Urinary bladder (tissue), 4 donors: ENCODE results near the gene MAIP1. TPM values are rescaled to one million over a fixed set of nuclear protein-coding genes. Genes with fewer than 3 reads are reported as not detected.
"Not testable (repeated sequence)": the region's sequence is repeated elsewhere in the genome, so short reads cannot be mapped to it uniquely, and the experiment has no call there.

ENCODE experiments used
- DNase-seq: peaks from one replicate; pipeline ENCODE4 v3.0.0-alpha.2; 2015; ENCODE audit errors: extremely low spot score
- H3K27ac ChIP-seq: one replicate; pipeline ENCODE4 v1.5.1; 2013; ENCODE audit warnings: low read depth, mild to moderate bottlenecking, moderate library complexity
- H3K36me3 ChIP-seq: one replicate; pipeline ENCODE4 v1.6.1; 2013; ENCODE audit warnings: mild to moderate bottlenecking, moderate library complexity; ENCODE audit not compliant: insufficient read depth
- H3K4me1 ChIP-seq: one replicate; pipeline ENCODE4 v1.6.1; 2013; ENCODE audit warnings: mild to moderate bottlenecking, moderate library complexity; ENCODE audit not compliant: insufficient read depth
- H3K4me3 ChIP-seq: one replicate; pipeline ENCODE4 v1.5.1; 2013; ENCODE audit warnings: low read depth, low read length
- WGBS: extraction: QIAGEN DNeasy Blood & Tissue Kit; methylation state at CpG from one replicate; pipeline ENCODE4 v1.1.7; 2013; 5-methylcytosine and 5-hydroxymethylcytosine counted together
- polyA plus RNA-seq: library from polyadenylated mRNA; stranded (reverse); fragments of 200-250 nt; gene quantifications from one replicate; pipeline ENCODE4 v1.2.3, GENCODE V29; 2013
- total RNA-seq: library from RNA; depleted of rRNA; stranded (reverse); fragments of >200 nt; gene quantifications from one replicate; pipeline ENCODE4 v1.2.3, GENCODE V29; 2014
- donor health status: healthy with polysubstance abuse.
- donor health status: healthy.

The MAIP1 gene, protein sequence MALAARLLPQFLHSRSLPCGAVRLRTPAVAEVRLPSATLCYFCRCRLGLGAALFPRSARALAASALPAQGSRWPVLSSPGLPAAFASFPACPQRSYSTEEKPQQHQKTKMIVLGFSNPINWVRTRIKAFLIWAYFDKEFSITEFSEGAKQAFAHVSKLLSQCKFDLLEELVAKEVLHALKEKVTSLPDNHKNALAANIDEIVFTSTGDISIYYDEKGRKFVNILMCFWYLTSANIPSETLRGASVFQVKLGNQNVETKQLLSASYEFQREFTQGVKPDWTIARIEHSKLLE
- total RNA-seq (14.4 TPM), polyA plus RNA-seq (18.5 TPM)

DNA sequence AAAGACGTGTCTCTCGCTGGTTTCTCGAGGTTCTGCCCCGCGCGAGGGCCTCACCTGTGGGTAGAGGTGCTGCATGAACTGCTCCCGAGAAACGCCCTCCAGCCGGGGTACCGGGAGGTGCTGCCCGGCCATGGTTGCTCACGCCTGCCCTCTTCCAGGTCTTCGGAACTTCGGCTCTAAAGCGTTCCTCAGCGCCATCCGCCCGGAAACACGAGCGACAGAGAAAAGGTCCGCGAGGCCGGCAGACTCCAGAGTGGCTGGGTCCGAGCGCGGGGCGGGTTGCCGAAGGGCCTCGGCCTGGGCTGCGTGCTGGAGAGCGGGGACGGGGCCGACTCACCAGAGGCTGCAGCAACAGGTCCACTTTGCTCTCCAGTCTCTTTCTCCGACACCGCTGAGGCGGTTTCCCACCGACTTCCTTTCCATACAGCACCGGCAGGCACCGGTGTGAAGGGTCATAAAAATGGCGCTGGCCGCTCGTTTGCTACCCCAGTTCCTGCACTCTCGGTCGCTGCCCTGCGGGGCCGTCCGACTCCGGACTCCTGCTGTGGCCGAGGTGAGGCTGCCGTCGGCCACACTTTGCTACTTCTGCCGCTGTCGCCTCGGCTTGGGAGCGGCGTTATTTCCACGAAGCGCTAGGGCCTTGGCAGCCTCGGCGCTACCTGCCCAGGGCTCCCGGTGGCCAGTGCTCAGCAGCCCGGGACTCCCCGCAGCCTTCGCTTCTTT, at the start of gene MAIP1, which contains the start of gene TYW5:
TSS of gene MAIP1 (plus strand) at position 244 of the 723 bp plus-strand sequence. CDS start at position 461, 217 bp downstream.
TSS of gene TYW5 (minus strand) at position 153 of the 723 bp plus-strand sequence. CDS start at position 132, 21 bp downstream.
- Histone ChIP-seq H3K27ac (peak within 1 kb of the TSS; percentile 77), H3K36me3 (peaks cover 2% of the 10 kb centered on the region), H3K4me3 (peak within 1 kb of the TSS; percentile 95), H3K4me1 (no peaks in the 10 kb centered on the region)
- peak; percentile 74 for DNase-seq
- under 1% methylated on average over 64 of the region's 64 CpGs for WGBS

DNA sequence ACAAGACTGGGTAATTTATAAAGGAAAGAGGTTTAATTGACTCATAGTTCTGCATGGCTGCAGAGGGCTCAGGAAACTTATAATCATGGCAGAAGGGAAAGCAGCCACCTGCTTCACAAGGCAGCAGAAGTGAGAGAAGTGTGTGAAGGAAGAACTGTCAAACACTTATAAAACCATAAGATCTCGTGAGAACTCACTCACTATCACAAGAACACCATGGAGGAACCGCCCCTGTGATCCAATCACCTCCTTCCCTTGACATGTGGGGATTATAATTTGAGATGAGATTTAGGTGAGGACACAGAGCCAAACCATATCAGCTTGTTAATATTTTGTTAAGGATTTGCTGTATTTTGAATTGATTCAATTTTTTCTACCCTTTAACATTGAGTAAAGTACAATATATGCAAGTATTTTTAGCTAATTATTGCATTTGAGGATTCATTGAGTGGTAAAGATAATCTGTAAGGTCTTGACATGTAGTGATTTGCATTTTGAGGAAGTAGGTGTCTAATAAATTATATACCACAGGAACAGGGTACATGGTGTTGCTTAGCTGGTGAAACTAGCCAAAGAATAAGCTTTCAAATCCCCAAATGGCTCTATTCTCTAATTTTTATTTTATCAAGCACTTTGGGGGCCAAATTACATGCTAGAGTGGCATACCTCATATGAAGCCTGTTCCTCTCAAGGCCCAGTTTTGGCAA, 48.2 kb upstream of the MAIP1 start:
- 57% methylated on average over 2 of the region's 2 CpGs for WGBS
- H3K4me3 ChIP-seq: no peak overlapping the region
- no peaks in the 10 kb centered on the region for H3K36me3 ChIP-seq
- H3K4me1 ChIP-seq: peaks cover 1% of the 10 kb centered on the region
- no peak for DNase-seq
- H3K27ac ChIP-seq: no peak overlapping the region

DNA sequence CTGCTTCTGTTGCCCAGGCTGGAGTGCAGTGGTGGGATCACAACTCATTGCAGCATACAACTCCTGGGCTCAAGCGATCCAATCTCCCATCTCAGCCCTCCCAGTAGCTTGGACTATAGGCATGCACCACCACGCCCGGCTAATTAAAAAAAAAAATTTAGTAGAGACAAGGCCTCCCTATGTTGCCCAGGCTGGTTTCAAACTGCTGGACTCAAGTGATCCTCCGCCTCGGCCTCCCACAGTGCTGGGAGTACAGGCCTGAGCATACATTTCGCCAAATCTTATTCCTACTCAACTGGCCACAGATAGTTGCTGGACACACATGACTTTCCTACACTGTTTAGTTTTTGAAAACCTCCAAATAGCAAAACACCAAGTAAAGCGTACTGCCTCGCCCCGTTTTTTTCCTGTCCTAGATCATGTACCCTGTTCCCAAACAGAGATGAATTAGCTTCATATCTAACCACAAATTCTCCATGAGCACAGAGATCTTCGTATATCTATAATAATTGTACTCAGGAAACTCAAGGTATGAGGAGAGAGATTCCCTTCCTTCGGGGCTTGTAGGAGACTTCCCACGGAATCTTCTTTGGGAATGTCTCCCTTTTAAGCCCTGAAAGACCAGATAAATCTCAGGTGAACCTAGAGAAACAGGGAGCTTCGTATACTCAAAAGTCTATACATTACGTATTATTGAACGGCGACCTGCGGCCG, 44.9 kb upstream of the MAIP1 start:
- no peak overlapping the region for H3K27ac ChIP-seq
- peak overlapping the region; percentile 78 for H3K4me3 ChIP-seq
- H3K36me3 ChIP-seq: no peaks in the 10 kb centered on the region
- no peak for DNase-seq
- H3K4me1 ChIP-seq: peaks cover 1% of the 10 kb centered on the region
- 35% methylated on average over 18 of the region's 18 CpGs for WGBS

DNA sequence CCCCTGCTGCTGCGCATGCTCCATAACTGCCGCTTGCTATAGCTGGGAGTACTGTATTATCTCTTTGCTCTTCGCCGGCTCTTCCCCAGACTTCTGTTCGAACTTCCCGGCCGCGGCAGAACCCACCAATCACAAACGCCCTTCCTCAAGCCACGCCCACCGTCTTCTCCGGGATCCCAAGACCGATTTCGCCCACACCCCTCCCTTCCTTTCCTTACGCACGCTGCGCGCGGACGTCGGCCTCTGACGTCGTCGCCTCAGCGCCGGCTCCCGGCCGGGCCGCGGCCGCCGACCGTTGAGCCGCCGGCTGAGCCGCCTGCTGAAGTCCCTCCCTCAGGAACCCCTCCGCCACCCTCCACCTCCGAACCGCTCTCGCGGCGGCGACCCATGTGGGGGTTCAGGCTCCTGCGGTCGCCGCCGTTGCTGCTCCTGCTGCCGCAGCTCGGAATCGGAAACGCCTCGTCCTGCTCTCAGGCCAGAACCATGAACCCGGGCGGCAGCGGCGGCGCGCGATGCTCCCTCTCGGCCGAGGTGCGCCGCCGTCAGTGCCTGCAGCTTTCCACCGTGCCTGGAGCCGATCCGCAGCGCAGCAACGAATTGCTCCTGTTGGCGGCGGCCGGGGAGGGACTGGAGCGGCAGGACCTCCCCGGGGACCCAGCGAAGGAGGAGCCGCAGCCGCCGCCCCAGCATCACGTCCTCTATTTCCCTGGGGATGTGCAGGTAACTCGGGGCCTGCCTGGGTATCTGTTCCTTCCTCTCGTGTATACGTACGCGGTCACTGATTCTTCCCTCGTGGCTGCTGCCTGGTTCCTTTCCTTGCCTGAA, 44.1 kb upstream of the MAIP1 start, which contains the start of gene C2orf69:
TSS of gene C2orf69 (plus strand) at position 242 of the 825 bp plus-strand sequence. CDS start at position 388, 146 bp downstream.
- under 1% methylated on average over 85 of the region's 85 CpGs for WGBS

DNA sequence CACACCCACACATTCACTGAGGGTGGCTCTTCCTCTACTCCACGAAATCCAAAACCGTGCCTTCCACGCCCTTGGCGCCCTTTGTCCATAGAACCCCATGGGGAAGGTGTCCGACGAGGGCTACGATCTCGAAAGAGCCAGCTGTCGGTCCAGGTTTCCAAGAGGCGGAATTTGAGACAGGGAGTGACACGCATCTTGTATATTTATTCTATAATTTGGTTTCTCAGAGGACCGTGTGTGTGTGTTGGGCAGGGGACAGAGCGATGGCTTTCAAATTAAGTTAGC, 43.6 kb upstream of the MAIP1 start:
- Histone ChIP-seq H3K36me3 (no peaks in the 10 kb centered on the region), H3K4me3 (peak overlapping the region; percentile 78), H3K4me1 (peaks cover 1% of the 10 kb centered on the region), H3K27ac (peak overlapping the region; percentile 99)
- no peak for DNase-seq
- under 1% methylated on average over 13 of the region's 13 CpGs for WGBS

More for the DNA sequence above, 44.1 kb upstream of the MAIP1 start, which contains the start of gene C2orf69:
- peak; percentile 90 for DNase-seq
- H3K36me3 ChIP-seq: no peaks in the 10 kb centered on the region
- H3K4me3 ChIP-seq: peak within 1 kb of the TSS; percentile 78
- peak within 1 kb of the TSS; percentile 99 for H3K27ac ChIP-seq
- peaks cover 1% of the 10 kb centered on the region for H3K4me1 ChIP-seq

DNA sequence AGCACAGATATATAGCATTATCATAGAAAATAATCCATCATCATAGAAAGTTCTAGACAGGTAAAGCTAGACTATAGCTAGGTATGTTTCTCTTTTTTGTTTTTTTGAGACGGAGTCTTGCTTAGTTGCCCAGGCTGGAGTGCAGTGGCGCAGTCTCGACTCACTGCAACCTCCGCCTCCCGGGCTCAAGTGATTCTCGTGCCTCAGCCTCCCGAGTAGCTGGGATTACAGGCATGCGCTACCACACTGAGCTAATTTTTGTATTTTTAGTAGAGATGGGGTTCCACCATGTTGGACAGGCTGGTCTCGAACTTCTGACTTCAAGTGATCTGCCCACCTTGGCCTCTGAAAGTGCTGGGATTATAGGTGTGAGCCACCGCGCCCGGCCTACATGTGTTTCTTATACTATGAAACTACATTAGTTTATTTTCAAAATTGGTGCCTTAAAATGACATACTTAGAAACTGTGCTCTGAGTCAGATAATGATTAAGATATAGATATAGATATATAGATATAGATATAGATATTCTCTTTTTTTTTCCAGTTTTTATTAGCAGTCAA, 42.7 kb upstream of the MAIP1 start:
- H3K36me3 ChIP-seq, DNase-seq, H3K4me1 ChIP-seq, H3K27ac ChIP-seq: not testable (repeated sequence)
- WGBS: 90% methylated on average over 12 of the region's 12 CpGs
- peak overlapping the region; percentile 78 for H3K4me3 ChIP-seq

DNA sequence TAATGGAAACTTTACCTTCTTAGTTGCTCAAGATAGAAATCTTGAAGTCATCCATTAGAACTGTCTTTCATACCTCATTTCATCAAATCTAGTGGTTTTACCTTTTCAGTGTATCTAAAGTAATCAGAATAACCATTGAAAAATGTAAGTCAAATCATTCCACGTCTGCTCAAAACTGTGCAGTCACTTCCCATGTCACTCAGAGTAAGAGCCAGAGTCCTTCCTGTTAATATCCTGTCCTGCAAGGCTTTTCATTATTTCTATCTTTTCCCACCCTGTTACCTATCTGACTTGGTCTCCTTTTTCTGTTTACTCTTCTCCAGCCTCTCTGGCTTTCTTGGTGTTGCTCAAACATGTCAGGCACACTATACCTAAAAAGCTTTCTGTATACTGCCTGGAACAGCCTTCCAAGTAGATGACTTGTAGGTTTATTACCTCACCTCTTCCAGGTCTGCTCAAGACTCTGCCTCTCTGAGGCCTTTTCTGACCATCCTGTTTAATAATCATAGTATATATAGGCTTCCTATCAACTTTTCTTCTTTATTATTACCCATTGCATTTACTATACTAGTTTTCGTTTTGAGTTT, 40.9 kb upstream of the MAIP1 start:
- no peak overlapping the region for H3K27ac ChIP-seq
- peaks cover 1% of the 10 kb centered on the region for H3K4me1 ChIP-seq
- H3K4me3 ChIP-seq: no peak overlapping the region
- H3K36me3 ChIP-seq: no peaks in the 10 kb centered on the region
- no peak for DNase-seq
- WGBS: 69% methylated on average over 2 of the region's 2 CpGs

DNA sequence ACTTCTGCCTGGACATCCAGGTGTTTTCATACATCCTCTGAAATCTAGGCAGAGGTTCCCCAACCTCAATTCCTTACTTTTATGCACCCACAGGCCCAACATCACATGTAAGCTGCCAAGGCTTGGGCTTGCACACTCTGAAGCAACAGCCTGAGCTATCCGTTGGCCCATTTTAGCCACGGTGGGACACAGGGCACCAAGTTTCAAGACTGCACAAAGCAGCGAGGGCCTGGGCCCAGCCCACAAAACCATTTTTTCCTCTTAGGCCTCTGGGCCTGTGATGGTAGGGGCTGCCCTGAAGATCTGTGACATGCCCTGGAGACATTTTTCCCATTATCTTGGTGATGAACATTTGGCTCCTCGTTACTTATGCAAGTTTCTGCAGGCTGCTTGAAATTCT, 38.4 kb upstream of the MAIP1 start:
- Histone ChIP-seq H3K36me3 (no peaks in the 10 kb centered on the region), H3K4me3 (no peak overlapping the region), H3K27ac (no peak overlapping the region), H3K4me1 (no peaks in the 10 kb centered on the region)
- no peak for DNase-seq
- WGBS: 84% methylated on average over 4 of the region's 4 CpGs

DNA sequence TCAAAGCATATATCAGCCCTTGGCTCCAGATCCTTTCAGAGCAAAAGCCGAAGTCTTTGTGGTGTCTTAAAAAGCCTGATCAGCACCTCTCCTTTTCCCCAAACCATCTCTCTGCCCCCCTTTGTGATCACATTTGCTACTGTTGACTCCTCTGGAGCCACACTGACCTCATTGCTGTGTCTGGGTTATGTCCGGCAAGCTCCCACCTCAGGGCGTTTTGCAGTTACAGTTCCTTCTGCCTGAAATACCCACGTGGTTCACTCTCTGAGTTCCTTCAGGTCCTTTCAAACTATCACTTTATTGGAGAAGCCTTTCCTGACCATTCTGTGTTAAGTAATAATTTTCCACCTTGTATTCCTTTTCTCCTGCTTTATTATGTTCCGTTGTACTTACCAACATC, 32.5 kb upstream of the MAIP1 start:
- Histone ChIP-seq H3K4me1 (no peaks in the 10 kb centered on the region), H3K4me3 (no peak overlapping the region), H3K27ac (no peak overlapping the region), H3K36me3 (peaks cover 2% of the 10 kb centered on the region)
- DNase-seq: no peak
- WGBS: 61% methylated on average over 5 of the region's 5 CpGs

DNA sequence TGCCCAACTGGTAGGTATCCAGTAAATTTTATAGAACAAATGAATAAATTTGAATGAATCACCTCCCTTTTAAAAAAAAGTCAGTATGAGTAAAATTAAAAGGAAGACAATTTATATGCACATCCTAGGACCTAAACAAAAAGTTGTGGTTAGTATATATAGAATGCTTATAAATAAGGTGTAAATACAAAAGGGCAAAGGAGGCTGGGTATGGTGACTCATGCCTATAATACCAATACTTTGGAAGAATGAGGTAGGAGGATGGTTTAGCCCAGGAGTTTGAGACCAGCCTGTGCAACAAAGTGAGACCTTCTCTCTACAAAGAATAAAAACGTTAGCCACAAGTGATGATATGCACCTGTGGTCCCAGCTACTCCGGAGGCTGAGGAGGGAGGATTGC, 31.5 kb upstream of the MAIP1 start:
- no peak overlapping the region for H3K4me3 ChIP-seq
- H3K27ac ChIP-seq: no peak overlapping the region
- DNase-seq: no peak
- H3K4me1 ChIP-seq: no peaks in the 10 kb centered on the region
- H3K36me3 ChIP-seq: peaks cover 2% of the 10 kb centered on the region
- 74% methylated on average over 2 of the region's 2 CpGs for WGBS

DNA sequence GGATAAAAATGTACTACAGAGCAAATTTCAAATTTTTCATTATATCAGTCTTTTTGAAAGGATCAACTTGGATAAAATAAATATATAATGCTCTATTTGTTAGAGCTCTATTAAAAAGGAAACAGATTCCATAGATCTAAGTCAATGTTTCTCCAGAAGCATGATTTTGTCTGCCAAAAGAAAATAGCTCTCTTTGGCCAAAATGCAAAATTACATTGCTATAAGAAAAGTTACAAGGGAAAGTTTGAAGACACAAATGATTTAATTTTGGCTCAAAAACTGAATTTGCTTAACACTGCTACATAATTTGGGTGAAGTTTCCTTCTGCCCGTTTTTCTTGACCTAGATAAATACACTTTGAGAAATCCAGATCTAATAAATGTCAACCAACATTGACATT, 28.6 kb upstream of the MAIP1 start:
- 39% methylated on average over 1 of the region's 1 CpG for WGBS
- H3K4me3 ChIP-seq: no peak overlapping the region
- peaks cover 2% of the 10 kb centered on the region for H3K36me3 ChIP-seq
- H3K27ac ChIP-seq: no peak overlapping the region
- no peak for DNase-seq
- no peaks in the 10 kb centered on the region for H3K4me1 ChIP-seq

DNA sequence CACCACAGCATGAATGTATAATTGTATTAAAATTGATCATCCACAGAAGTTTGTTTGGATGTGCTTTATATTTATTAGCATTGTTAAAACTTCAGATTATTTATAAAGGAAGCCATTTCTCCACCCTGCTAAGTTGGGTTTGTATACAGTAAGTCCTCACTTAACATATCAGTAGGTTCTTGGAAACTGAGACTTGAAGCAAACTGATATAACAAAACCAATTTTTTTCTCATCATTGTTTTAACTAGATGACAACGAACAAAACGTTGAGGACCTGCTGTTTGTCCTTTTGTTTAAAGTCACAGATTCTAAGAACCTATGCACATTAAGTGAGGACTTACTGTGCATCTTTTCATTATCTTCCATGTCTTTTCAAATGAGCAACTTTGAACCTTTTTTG, 27.2 kb upstream of the MAIP1 start:
- Histone ChIP-seq H3K36me3 (peaks cover 2% of the 10 kb centered on the region), H3K27ac (no peak overlapping the region), H3K4me1 (no peaks in the 10 kb centered on the region), H3K4me3 (no peak overlapping the region)
- no peak for DNase-seq
- WGBS: 56% methylated on average over 2 of the region's 2 CpGs
